Measurements from ENCODE around the gene NPAS2.
A peak's percentile ranks its signal among the peaks of the same experiment; 100 is the strongest.

Gene NPAS2

DNA sequence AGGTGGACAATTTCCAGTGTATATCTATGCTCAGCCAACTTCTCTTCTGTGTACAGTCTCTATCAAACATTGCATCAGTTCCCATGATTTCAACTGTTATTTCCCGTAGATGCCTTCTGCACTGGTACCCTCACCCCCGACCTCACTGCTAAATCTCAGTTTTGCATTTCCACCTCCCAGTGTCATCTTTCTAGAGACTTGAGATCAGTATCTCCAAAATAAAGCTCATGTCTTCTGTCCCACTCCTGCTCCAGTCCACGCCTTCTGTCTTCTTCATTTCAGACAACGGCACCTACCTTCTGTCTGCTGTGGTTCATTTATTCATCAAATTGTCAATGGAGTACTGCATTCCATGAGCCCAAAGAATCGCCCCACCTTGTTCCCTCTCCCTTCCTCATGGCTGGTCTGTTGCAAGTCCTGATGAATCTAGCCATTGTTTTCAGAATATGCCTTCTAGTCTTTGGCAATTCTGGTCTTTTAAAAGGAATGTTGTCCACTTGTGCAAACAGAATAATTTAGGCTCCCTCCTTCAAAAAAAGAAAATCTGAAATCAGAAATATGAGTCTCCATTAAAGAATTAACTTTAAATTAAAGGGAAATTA lies 23.3 kb upstream of the NPAS2 start:
- FAIRE-seq, result no peak

DNA sequence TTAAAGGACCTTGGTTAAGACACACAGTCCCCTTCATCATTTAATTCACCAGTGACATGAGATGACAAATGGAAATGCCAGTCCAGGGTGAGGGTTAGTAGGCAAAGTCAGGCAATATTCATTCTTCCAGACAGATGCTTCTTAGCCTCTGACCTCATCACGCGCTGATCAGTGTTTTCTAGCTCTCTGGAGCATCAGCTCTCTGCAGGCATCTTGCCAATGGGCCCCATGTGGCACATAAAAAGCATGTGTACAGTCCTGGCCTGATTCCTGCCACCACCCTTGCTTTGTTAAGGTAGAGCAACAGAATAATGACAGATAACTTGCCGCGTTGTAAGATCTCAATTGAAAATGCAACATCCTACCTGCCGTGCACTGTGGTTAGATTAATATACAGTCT lies 20.3 kb upstream of the NPAS2 start:
- FAIRE-seq, result no peak

DNA sequence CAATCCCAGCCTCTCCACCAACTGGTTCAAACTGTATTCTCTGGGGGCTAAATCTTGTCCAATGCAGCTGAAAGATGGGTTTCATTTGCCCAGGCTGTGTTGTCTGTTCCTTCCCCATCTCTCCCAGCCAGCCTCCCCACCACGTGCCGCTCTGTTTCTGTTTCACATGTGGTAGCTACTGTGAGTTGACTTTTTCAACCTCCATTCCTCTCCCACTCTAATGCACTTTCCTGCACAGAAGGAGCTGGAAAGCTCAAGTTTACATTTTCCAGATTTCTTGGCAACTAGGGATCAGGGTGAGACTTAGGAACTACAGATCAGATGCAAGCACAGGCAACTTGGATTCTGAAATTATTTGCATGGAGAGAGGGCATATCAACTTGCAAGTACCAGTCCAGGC lies 19.0 kb upstream of the NPAS2 start:
- no peak for FAIRE-seq

DNA sequence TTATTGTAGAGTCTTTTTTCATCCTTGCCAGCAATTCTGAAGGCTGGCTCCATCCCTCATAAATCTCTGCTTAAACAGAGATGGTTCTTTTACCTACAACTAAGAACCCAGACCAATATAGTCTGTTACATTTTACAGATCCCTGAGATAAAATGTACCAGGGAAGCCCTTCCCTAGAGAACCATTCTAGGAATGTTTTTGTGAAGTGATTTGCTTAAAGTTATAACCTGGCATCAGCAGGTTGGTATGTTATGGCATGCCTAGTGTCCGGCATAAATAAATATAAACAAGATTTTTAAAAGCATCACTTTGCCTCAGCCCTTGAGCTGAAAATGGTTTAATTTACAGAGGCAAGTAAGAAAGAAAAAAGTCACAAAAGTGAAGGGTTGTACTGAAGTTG lies 18.5 kb upstream of the NPAS2 start:
- FAIRE-seq, result no peak

DNA sequence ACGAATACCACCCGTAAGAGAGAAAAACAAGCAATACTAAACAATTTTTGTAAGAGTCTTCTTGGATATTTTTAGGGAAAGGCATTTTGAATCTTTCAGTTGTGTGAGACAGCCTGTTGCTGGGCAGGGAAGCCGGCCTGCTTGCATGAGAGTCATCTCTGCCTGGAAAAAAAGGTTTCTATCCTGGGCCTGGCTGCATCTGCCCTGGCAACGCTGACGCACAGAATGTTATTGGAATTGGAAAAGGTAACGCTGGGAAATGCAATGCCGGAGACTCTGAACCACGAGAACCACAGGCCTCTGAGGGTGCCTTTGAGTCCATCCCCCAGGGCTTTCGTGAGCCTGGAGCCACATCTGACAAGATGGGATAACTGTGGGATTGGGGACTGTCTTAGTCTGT lies 17.9 kb upstream of the NPAS2 start:
- no peak for FAIRE-seq

DNA sequence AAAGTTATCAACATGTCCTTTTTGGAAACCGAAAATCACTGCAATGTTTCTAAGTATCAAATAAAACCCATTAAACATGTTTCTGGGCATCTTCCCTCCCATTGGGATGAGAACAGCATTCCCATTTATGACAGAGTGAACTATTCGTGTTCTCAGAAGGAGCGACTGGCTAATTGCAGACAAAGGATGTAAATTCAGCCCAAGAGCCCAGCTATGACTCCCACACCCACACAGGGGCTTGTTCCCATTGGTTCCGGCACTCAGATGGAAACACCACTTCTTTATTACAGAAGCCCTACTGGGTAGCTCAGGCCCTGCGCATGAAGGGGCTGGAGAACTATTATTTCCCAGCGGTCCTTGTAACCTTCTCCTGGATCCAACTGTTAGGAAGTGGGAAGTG lies 16.6 kb upstream of the NPAS2 start:
- FAIRE-seq, result no peak

GRCh38 chr2:100806550-100806949 lies 13.4 kb upstream of the NPAS2 start:
- no peak for FAIRE-seq

DNA sequence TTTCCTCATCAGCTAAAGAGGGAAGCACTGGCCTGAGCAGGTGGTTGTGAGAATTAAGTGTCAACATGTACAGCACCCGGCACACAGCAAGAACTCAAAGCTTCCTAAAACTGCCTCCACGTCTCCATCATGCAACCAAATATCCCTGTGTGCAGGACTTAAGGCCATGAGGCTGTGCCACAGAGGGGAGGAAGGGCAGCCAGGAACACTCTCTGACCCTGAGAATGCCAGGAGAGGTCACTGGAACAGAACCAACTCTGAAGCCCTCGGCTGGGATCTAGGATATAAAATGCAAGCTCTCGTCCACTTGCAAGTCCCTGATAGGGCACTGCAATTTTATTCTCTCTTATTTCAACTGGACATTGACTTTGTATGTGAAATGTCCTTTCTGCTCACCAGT lies 12.2 kb upstream of the NPAS2 start:
- no peak for FAIRE-seq

GRCh38 chr2:100808582-100808981 lies 11.4 kb upstream of the NPAS2 start:
- no peak for FAIRE-seq

GRCh38 chr2:100809506-100809905 lies 10.4 kb upstream of the NPAS2 start:
- FAIRE-seq, result no peak

- no peak for FAIRE-seq
Measured at GRCh38 chr2:100810603-100811145, 9.3 kb upstream of the NPAS2 start.

- FAIRE-seq, result no peak
Measured at GRCh38 chr2:100812116-100812515, 7.8 kb upstream of the NPAS2 start.

- no peak for FAIRE-seq
Measured at GRCh38 chr2:100812573-100812972, 7.4 kb upstream of the NPAS2 start.

- FAIRE-seq, result peak; percentile 97
Measured at GRCh38 chr2:100813527-100813926, 6.4 kb upstream of the NPAS2 start.

DNA sequence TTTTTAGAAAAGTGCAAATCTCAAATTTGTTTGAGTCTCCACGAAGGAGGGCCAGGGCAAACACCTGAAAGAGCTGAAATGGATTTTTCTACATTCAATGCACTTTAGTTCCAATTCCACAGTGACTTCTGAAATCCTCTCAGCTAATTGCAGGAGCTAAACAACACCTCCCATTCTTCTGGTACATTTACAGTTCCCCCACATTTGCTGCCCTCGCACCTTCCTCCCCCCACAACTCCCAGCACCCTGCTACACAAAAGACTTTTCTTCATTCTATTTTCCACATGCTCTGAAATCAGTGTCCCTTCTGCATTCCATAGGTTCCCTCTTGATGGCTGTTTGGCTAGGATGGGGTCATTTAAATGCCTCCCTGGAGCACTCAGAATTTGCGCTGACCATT lies 5.9 kb upstream of the NPAS2 start:
- FAIRE-seq, result no peak

DNA sequence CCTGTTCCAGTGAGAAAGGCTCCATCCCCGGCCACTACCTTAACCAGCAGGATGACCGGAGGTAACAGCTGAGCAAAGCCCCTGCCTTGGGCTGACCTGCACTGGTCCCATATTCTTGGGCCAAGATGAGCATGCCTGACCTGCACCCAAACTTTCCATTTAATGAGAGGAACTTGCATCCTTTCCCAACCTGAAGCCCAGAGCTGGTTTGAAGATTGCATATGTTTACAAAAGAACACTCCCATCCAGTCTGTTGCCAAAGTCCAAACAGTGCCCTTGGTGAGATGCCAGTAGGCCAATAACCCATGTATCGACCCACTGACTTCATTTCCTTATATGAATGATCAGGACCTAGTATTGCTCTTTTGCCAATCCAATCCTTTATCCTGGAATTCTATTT lies 5.5 kb upstream of the NPAS2 start:
- FAIRE-seq, result no peak

- FAIRE-seq, result no peak
Measured at GRCh38 chr2:100817388-100817985, 2.5 kb upstream of the NPAS2 start.

DNA sequence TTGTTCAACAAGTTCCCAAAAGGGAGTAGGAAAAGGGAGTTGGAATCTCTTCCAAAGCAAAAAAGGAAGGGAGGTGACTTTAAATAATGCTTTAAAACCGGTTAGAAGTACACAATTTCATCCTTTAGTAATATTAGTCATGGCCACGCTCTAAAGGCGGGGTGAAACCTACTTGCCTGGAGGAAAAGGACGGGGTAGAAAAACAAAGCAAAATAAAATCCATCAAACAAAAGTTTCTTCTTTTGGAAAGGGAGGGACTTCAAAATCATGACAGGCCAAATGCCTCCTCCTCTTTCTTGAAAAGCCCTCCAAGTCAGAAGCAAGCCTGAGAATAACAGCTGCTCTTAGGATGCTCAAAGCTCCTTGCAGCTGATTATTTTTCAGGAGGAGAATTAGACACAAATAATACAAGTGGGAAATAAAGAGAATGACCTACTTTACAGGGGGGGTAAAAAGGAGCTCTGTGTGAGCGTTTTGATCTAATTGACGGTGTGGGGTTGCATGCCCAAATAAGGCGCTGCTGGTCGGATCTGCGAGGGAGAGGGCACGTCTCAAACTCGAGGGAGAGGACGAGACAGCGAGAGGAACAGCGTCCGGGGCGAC lies 1.8 kb upstream of the NPAS2 start:
- FAIRE-seq, result no peak

- FAIRE-seq, result no peak
Measured at GRCh38 chr2:100818606-100819369, 1.2 kb upstream of the NPAS2 start.

- no peak for FAIRE-seq
Measured at GRCh38 chr2:100820273-100820522, 259 bp downstream of the NPAS2 start.

- FAIRE-seq, result no peak
Measured at GRCh38 chr2:100820523-100821254, 750 bp downstream of the NPAS2 start.

DNA sequence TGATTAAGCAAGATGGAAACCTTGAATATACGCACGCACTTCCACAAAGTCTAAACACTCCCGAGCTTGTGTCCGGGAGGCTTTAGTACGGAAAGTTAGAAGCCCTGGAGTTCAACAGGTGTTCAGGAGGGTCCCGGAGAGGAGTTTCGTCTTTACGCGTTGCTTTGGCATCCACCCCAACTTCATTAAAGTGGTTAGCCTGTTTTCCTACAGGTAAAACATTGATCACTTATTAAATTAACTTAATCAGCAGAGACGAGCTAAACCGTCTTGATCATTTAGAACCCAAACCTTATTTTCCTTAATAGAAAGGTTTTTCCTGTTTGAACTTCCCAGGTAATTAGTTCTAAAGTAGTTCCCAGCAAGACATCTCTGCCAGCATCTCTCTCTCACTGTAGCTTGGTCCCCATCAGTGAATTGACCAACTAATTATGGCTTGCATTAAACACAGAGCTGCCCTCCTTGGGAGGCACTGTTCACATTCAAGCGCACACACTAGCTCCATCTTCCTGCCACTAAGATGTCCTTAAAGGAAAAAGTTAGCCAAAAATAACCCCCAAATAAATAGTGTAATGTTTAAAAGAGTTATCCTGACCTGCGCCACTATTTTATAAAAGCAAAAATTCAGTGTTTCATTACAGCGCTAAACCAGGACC lies 1.4 kb downstream of the NPAS2 start:
- no peak for FAIRE-seq

- FAIRE-seq, result no peak
Measured at GRCh38 chr2:100821911-100822265, 1.9 kb downstream of the NPAS2 start.

Data from islet of Langerhans (tissue), 1 donor.